GM19328 (cell line): ENCODE data around the gene VEPH1.

Experiments
- ATAC-seq: cut with Tn5 transposase; IDR thresholded peaks from one replicate; pipeline ENCODE4 v1.9.1; 2021; ENCODE audit warnings: mild to moderate bottlenecking, moderate library complexity; ENCODE audit not compliant: unreplicated experiment

Gene VEPH1

DNA sequence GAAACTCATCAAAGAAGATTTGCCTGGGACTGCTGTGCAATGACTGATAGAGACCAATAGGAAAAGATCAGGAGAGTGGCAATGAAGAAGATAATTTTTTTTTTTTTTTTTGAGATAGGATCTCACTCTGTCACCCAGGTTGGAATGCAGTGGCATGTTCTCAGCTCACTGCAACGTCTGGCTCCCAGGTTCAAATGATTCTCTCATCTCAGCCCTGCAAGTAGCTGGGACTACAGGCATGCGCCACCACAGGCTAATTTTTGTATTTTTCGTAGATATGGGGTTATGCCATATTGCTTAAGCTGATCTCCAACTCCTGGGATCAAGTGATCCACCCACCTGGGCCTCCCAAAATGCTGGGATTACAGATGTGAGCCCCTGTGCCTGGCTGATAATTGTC lies 226.4 kb downstream of the VEPH1 start:
- ATAC-seq, result no peak

DNA sequence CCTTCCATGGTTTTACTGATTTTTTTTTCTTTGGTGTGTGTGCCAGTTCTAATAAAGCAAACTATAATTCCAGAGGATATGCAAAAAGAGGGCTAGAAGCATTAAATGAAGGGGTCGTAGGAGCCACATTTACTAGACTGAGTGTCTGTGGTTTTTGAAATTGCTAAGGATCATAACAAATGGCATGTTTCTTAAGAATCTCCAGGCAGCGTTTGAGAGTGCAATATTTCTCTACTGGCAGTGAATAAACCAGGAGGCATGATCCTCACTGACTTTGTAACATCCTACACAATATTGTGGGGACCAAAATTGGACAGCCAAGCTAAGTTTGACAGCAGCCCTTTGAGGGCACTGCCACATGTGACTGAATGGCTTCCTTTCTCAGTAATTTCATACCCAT lies 227.4 kb downstream of the VEPH1 start:
- ATAC-seq, result no peak

DNA sequence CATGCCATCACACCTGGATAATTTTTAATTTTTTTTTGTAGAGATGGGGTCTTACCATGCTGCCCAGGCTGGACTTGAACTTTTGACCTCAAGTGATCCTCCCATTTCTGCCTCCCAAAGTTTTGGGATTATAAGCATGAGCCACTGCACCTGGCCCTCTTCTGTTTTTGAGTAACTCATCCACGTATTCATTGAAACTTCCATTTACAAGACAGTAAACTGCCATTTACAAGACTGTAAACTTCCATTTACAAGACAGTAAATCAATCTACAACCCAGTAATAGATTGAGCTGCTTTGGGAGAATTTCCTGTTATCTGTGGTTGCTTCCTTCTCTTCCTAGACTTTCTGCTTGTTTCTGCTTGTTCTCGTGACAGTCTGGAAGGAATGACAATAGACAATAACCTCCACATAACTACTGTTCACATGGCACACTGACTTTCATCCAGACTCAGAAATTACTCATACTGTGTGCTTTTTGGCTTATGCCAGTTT lies 228.5 kb downstream of the VEPH1 start:
- no peak for ATAC-seq

DNA sequence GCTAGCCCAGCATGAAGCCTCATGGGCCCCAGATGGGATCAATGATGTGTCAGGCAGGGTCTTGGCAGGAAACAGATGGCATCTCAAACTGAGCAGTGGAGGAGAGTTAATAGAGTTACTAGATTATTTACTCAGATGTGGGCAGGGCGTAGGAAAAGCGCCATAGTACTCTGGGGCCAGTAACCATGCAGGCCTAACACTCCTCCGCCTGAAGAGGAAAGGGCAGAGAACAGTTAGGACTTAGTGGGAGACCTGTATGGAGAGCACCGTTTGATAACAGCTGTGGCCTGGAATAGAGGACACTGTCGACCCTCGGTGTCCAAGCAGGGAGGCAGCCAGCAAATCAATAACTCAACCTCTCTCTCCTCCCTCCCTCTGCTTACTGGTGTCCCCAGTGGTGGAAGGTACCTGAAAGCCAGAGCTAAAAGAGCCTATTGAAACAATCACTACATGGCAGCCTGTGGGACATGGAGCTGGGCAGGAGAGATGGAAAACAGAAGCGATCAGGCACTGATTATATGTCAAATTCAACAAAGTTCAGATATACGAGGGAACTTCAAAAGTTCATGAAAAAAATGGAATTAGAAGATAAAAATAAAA lies 231.8 kb downstream of the VEPH1 start:
- no peak for ATAC-seq

DNA sequence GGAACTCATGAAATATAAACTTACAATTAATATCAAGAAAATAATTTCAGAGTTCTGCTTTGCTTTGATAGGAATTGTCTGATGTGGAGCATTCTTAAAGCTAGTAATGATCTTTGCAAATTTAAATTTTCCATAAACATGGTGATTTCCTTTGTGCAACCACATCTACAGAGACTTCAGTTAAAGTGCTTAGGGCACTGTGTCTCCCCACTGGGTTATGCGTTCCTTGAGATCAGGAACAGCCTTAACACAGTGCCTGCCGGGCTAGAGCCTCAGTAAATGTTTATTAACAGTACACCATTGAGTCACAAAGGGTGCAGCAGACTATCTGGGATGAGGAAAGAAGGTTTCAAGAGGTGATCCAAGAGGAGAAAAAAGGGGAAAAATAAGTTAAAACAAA lies 235.2 kb downstream of the VEPH1 start:
- ATAC-seq, result no peak

DNA sequence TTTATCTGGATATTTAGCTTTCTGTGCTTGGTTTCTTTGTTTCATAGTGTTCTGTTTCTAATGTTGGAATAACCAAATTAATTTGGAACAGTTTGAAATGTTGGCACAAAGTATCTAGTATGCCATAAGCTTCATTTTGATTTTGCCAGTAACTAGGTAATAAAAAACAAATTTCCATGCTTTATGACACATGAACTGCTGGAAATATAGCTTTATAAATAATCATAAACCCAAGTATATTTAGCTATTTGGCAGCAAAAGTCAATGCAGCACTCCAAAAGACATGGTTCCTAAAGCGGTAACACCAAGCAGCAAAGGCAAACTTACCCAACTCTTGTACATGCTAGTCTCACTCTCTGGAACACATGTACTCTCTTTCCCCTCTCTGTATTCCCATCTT lies 237.3 kb downstream of the VEPH1 start:
- no peak for ATAC-seq

DNA sequence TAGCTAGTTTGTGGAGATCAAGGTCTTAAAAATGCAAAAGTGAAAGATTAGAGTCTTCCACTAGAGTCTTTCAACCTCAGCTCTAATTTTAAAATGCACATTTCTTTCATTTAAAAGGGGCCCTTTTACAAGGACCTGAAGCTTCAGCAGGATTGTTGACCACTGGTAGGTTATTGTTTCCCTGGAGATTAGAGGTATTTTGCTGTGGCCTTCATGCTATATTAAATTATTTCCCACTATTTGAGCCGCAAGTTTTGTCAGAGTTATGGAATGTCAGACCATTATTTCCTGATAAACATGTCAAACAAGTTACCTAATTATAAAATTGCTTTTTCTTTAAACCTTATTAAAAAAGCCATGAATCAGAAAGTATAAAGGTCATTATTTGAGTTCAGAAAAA lies 240.2 kb downstream of the VEPH1 start:
- ATAC-seq, result no peak

DNA sequence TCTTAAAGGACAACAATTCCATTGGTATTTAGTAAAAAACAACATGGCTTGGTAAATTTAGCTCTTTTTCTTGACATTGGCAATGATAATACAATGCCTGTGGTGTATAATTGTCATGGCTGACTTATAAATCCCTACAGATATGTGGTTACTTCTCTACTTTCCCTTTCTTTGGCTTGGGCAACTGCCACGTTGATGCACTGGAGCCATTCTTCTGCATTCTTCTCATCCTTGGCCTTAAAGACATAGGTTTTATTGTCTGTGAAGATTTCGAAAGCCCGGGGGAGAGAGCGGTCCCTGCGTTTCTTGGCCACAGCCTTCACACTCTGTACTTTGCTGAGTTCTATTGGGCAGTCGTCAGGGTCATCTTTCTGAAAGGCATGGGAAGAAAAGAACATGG lies 242.2 kb downstream of the VEPH1 start:
- ATAC-seq, result no peak

DNA sequence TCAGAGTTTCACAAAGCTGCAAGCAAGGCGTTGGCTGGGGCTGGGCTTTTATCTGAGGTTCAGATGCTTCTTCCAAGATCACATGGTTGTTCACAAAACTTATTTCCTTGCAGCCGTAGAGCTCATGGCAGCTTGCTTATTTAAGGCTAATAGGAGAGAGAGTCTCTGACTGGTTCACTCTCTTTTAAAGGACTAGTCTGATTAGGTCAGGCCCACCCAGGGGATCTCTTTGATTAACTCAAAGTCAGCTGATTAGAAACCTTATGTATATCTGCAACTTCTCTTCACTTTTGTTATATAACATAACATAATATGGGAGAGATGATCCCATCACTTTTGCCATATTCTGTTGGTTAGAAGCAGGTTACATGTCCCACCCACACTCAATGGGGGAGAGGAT lies 243.4 kb downstream of the VEPH1 start:
- ATAC-seq, result no peak

DNA sequence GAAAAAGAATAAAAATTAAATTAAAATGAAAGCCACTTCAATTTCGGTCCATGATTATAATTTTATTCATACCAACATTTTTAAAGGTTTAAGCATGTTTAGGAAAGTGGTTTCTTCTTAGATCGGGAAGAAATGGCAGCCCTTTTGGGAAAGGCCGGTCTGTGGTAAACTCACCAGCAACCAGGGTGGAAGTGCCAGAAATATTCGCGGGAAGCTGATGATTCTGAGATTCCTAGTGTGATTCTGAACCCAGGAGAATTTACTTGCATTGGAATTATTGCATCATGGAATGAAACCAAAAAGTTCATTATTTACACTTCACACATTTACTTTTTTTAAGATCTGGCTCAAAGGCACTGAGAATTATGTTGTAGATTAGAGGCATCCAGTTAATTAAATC lies 246.1 kb downstream of the VEPH1 start:
- no peak for ATAC-seq

DNA sequence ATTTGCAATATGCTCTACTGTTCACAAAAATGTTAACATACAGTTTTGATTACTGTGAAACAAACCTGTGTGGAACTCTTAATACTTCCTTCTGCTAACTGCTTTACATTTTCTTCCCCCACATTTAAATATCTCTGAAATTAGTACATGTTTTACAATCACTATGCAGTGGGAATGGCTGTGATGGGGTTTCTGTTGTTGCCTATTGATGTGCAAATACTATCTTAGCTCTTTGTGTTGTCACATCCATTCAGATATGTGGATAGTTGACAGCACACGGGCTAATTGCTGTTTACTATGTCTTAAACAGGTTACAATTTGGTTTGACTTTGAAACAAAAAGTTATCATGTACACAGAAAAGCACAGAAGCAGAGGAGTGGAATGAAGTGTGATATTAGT lies 247.4 kb downstream of the VEPH1 start:
- no peak for ATAC-seq

DNA sequence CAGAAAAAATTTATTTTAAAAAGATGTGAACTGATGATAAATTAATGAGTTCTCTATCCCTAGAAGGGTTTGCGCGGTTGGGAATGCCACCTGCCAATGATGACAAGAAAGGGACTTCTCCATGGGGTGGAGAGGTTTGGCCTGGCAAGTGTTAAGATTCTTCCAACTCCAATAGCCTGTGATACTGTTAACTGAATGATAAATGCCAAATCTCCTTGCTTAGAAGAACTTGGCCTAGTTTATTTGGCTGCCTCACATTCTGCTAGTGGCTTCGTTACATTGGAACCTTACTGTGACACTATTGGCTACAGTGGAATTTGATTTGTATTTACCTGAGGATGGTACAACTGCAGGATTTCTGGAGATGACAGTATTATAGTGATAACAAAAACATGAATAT lies 251.5 kb downstream of the VEPH1 start:
- ATAC-seq, result no peak

DNA sequence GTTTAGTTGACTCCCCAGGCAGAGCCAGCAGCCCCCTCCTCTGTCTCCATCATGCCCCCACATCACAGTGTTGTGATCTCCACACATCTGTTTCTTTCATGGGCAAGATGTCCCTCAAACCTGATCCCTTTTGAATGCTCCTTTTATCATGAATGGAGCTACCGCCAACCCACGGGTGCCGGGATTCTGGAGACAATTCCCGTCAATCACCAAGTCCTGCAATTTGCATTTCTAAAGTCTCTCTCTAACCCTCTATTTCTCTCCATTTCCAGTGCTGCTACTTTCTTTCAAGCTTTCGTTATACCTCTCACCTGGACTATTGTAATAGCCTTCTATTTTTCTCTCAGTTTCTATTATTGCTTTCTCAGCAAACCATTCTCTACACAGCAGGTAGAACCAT lies 253.6 kb downstream of the VEPH1 start:
- no peak for ATAC-seq

DNA sequence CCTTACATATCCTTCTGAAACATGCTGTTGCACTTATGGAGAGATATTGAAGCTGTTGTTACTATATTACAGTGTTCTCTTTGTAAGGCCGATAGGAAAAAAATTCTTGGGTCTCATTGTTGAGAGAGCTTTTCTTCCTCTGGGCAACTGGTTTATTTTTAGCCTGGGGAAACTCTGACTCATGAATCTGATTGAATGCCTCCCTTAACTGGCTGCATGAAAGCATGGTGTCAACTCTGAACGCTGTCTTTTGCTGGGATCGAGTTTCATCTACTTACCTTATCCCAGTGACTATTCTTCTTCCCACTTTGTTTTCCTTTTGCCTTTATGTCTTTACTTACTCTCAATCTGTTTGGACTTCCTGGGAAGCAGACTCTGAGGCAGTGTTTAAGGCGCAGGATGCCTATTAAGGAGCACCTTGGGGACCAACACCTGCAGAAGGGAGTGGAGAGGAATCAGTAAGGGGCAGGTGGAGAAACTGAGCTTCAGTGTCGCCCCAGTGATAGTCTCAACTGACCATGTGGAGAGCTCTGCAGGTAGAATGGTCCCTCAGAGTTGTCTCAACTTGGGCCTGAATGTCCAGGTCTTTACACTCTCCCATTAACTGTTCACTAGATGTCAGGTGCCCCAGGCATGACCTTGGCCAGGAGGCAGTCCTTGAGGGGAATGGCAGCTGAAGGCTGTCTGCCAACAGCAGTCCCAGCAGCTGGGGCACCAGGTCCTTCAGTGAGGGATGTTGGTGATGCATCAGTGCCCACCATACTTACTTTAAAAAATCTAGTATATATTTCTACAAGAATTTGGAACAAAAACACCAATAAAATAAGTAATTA lies 254.4 kb downstream of the VEPH1 start:
- ATAC-seq, result no peak

DNA sequence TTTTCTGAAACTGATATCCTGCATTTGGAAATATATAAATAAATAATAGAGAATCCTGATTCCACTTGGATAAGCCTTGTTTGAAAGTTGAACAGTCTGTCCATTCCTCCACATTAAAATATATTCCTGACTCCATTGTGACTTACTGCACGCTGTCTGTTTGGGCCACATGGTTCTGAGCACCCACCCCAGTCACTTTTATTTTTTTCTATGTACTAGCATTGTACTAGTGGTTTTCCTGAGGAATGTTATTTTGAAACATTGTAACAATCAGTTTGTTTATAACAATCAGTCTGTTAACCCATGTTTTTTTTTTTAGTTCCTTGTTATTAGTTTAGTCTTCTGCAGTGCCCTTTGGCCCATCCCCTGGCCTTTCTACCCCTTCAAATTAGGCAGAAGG lies 255.8 kb downstream of the VEPH1 start:
- ATAC-seq, result no peak

DNA sequence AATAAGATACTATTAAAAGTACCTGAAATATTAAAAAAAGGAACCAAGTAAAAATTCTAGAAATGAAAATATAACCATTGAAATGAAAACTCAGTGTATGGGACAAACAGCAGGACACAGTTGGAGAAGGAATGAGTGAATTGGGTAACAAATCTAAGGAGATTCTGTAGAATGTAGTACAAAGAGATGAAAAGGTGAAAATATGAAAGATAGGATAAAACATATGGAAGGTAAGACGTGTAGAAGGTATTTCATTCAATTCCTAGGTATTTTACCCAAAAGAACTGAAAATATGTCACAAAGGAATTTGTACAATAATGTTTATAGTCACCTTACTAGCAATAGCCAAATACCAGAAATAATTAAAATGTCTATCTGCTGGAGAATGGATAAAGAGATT lies 260.4 kb downstream of the VEPH1 start:
- ATAC-seq, result no peak

DNA sequence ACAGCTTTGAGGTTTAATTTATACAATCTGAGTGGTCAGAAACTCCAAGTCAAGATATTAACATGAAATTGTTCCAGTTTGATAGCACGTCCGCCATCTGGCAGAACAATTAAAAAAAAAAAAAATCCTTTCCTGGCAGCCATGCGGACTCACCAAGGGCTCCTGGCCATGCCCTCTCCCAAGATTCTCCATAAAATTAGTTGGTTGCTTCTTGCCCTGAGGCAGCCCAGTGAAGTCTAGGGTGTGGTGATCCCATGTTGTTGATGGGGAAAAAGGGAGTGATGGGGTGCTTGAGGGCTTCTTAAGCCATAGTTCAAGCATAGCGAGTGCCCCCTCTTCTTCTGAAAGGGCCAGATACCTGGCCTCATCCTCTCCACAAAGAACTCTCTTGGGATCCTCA lies 261.6 kb downstream of the VEPH1 start:
- no peak for ATAC-seq

DNA sequence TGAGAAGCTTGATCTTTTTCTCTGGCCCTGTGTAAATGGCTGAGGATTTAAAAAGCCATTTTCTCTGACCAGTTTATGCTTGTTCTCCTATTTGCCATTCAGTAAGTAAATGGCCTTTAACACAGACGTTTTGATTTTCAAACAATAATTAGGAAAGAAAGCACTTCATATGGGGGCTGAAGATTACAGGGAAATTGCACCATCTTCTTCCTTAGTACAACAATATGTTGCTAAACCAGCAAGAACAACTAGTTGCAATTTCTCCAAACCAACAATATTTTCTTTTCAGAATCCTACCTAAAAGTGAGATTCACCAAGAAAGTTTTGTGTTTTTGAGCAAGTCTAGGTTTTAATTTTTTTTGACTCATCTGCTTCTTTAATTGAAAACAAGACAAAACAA lies 262.8 kb downstream of the VEPH1 start:
- ATAC-seq, result no peak

DNA sequence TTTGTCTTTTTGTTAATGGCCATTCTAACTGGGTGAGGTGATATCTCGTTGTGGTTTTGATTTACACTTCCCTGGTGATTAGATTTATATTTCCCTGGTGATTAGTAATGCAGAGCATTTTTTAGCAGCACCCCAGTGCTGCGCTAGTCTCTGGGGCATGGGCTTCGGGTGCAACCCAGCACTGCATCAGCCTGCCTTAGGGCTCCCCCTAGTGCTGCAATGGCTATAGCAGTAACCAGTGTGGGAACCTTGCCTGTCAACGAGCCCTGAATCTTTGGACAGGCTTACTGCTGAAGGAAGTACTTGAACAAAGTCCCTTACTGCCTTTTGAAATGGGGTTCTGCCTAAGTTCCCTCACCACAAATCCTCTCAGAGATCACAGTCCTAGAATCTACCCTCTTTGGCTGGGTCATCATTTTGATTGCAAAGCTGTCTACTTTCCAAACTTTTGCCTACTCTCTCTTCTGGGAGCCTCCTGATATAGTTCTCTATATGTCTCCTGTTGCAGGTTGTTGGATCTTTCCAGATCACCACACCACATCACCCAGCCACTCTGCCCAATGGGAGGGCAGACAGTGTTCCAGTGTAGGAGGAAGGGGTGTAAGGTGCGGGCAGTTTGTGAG lies 264.0 kb downstream of the VEPH1 start:
- ATAC-seq, result peak; percentile 100

DNA sequence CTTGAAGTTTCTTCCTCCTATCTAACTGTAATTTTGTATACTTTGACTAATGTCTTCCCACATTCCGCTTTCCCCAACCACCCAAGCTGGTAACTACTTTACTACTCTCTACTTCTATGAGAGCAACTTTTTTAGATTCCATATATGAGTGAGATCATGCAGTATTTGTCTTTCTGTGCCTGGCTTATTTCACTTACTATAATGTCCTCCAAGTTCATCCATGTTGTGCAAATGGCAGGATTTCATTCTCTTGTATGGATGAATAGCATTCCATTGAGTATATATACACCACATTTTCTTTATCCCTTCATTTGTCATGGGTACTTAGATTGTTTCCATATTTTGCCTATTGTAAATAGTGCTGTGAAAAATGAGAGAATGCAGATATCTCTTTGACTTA lies 264.8 kb downstream of the VEPH1 start:
- no peak for ATAC-seq

DNA sequence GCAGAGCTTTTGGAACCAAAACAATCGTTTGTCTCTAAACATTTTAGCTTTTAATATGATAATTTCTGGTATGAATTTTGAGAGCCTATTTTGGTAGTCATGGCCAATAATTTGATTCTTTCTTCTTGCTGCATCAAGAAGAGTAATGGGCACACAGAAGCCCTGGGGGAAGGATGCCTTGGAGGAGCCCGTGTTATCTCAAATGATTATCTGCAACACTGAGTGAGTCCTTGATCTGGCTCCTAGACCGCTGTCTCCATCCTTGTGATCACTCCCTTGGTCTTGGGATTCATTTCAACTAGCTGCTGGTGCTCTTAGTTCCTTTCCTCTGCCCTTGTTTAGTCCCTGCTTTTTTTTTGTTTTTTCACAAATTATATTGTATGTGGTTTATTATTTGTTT lies 265.3 kb downstream of the VEPH1 start:
- no peak for ATAC-seq

DNA sequence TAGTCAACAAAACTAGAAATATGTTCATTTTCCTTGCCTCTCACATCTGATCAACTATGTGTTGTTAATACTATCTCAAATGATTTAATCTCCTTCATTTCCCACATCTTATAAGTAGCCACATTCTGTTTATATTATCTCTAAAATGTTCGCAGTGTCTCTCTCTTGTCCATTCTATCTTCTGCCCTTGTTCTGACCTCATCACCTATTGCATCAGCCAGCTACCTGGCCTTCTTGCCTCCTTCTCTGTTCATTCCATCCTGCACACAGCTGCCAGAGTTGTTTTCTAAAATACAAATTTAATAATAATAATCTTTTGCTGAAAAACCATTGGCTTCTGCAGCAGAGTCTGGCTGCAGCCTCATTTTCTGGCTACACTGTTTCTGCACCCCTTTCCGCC lies 267.9 kb downstream of the VEPH1 start:
- no peak for ATAC-seq
